Esophagus squamous epithelium (tissue), 4 donors: ENCODE measurements around the gene IL1B.

Experiments
- CTCF ChIP-seq, 6 experiments: fragments of 450-650 bp in 4 of 6; fragments of 200-600 bp in 2 of 6; sonication (generic) in 2 of 6; IDR thresholded peaks; one replicate each; pipeline ENCODE4 v1.5.1; 2016 to 2019; ENCODE audit warnings: antibody characterized with exemption in 6 of 6, mild to moderate bottlenecking in 4 of 6, moderate library complexity in 4 of 6
- POLR2A ChIP-seq, 4 donors: fragments of 450-650 bp; IDR thresholded peaks; one replicate each; pipeline ENCODE4 v1.6.1; 2017; ENCODE audit warnings: antibody characterized with exemption in 4 of 4, mild to moderate bottlenecking in 4 of 4, moderate library complexity in 3 of 4

- no peak for TF ChIP-seq CTCF (IDR thresholded peaks at IDR 0.05)
- TF ChIP-seq POLR2A (IDR thresholded peaks at IDR 0.05) = no peak
Observed at GRCh38 chr2:112809112-112809511, 27.5 kb downstream of the IL1B start.
